SU-DHL-6 (cell line): Measurements from ENCODE around the gene AGO3.

Experiments used
- H2AFZ ChIP-seq: fragments of 200-600 bp; sonication (generic); 2 replicates; pipeline ENCODE4 v1.6.1; 2014; ENCODE audit warnings: low read depth, mild to moderate bottlenecking, moderate library complexity, mixed read lengths, antibody characterized with exemption, low read length; ENCODE audit not compliant: severe bottlenecking
- H3F3A ChIP-seq: fragments of 200-600 bp; shearing (Covaris generic); 2 replicates; pipeline ENCODE4 v1.6.0; 2016; ENCODE audit warnings: antibody characterized with exemption, mild to moderate bottlenecking; ENCODE audit not compliant: insufficient read depth
- H3K27ac ChIP-seq: fragments of 200-600 bp; sonication (generic); 2 replicates; pipeline ENCODE4 v1.5.1; 2016; ENCODE audit warnings: low read depth, mild to moderate bottlenecking, low read length, moderate library complexity, mixed read lengths
- H3K27me3 ChIP-seq: fragments of 200-600 bp; sonication (generic), shearing (Covaris generic); 2 replicates; pipeline ENCODE4 v1.6.0; 2014; ENCODE audit warnings: mild to moderate bottlenecking, low read length
- H3K36me3 ChIP-seq: fragments of 200-600 bp; sonication (generic); 2 replicates; pipeline ENCODE4 v1.6.1; 2014; ENCODE audit warnings: mild to moderate bottlenecking, low read length, mixed read lengths
- H3K4me2 ChIP-seq: fragments of 300-600, 200-600 bp; shearing (Covaris generic), sonication (generic); 2 replicates; pipeline ENCODE4 v1.6.0; 2014; ENCODE audit warnings: low read length, low read depth, mild to moderate bottlenecking; ENCODE audit not compliant: poor library complexity, severe bottlenecking
- H3K4me3 ChIP-seq: fragments of 200-600 bp; sonication (generic); 2 replicates; pipeline ENCODE4 v1.5.1; 2014; ENCODE audit warnings: antibody characterized with exemption, low read length, mild to moderate bottlenecking, mixed read lengths; ENCODE audit not compliant: insufficient read depth, poor library complexity, severe bottlenecking
- H3K79me2 ChIP-seq: fragments of 200-600 bp; sonication (generic); 2 replicates; pipeline ENCODE4 v1.6.1; 2014; ENCODE audit warnings: mild to moderate bottlenecking, low read length, moderate library complexity; ENCODE audit not compliant: insufficient read depth
- H3K9ac ChIP-seq: fragments of 200-600 bp; sonication (generic); 2 replicates; pipeline ENCODE4 v1.7.0; 2014; ENCODE audit warnings: mild to moderate bottlenecking, low read length
- H3K9me2 ChIP-seq: fragments of 200-600 bp; sonication (generic); replicated peaks from 2 replicates; pipeline ENCODE4 v1.6.1; 2014; ENCODE audit warnings: low read length; ENCODE audit not compliant: insufficient read depth
- H3K9me3 ChIP-seq: fragments of 200-600 bp; sonication (generic); 2 replicates; pipeline ENCODE4 v1.6.1; 2014; ENCODE audit warnings: low read length, mixed read lengths; ENCODE audit not compliant: insufficient read depth
- H4K20me1 ChIP-seq: fragments of 200-600 bp; sonication (generic); 2 replicates; pipeline ENCODE4 v1.6.1; 2014; ENCODE audit warnings: low read depth, mild to moderate bottlenecking, antibody characterized with exemption, low read length, moderate library complexity, mixed read lengths
- EZH2phosphoT487 ChIP-seq: fragments of 200-600 bp; sonication (generic), shearing (Covaris generic); conservative IDR thresholded peaks from 2 replicates; pipeline ENCODE4 v1.6.1; 2018; ENCODE audit warnings: mild to moderate bottlenecking, antibody characterized with exemption, low read length, moderate library complexity, mixed read lengths
- TF ChIP-seq, protein P1 (sequence below): fragments of 200-600 bp; sonication (generic); IDR thresholded peaks from one replicate; pipeline ENCODE4 v1.5.1; 2017; ENCODE audit warnings: antibody characterized with exemption, mild to moderate bottlenecking, low read length, moderate library complexity; ENCODE audit not compliant: insufficient read depth, poor library complexity, severe bottlenecking

AGO3 gene

DNA sequence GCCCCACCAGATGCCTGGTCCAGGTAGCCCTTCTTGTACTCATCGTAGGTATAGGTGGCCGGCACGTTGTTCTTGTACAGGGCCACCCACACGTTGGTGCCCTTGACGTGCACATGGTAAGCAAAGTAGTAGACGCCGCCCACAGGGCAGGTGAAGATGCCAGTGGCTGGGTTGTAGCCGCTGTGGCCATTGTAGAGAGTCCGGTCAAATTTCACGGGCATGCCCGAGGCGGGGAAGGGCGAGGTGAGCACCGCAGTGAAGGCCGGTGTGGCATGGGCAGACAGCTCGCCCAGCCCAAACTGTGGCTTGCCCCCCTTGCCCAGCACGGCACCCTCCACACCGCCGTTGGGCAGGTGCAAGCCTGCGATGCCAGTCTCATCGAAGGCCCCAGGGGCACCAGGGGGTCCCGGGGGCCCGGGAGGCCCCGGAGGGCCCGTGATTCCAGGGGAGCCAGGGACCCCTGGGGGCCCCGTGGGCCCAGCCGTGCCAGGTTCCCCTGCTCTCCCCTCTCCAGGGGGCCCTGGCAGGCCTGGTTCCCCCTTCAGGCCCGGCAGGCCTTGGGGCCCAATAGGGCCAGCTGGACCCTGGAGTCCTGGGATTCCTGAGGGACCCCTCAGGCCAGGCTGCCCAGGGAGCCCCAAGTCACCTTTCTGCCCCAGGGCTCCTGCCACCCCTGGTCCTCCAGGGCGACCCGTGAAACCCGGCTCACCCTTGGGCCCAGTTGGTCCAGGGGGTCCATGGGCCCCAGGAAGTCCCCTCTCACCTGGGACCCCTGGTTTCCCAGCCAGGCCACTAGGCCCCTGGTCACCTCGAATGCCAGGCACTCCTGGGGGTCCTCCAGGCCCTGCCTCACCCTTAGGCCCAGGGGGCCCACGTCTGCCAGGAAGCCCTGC lies 167.0 kb downstream of the AGO3 start:
- H3K9me3 ChIP-seq, result no peaks in the 10 kb centered on the region
- no peaks in the 10 kb centered on the region for H3K79me2 ChIP-seq
- no peak overlapping the region for H3K9ac ChIP-seq
- no peaks in the 10 kb centered on the region for H3K27me3 ChIP-seq
- H3K36me3 ChIP-seq, result no peaks in the 10 kb centered on the region
- H2AFZ ChIP-seq, result no peak overlapping the region
- H4K20me1 ChIP-seq, result no peaks in the 10 kb centered on the region
- H3F3A ChIP-seq, result no peaks in the 10 kb centered on the region
- H3K4me3 ChIP-seq, result no peak overlapping the region
- TF ChIP-seq, protein P1, sequence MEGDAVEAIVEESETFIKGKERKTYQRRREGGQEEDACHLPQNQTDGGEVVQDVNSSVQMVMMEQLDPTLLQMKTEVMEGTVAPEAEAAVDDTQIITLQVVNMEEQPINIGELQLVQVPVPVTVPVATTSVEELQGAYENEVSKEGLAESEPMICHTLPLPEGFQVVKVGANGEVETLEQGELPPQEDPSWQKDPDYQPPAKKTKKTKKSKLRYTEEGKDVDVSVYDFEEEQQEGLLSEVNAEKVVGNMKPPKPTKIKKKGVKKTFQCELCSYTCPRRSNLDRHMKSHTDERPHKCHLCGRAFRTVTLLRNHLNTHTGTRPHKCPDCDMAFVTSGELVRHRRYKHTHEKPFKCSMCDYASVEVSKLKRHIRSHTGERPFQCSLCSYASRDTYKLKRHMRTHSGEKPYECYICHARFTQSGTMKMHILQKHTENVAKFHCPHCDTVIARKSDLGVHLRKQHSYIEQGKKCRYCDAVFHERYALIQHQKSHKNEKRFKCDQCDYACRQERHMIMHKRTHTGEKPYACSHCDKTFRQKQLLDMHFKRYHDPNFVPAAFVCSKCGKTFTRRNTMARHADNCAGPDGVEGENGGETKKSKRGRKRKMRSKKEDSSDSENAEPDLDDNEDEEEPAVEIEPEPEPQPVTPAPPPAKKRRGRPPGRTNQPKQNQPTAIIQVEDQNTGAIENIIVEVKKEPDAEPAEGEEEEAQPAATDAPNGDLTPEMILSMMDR, result no peak
- TF ChIP-seq EZH2phosphoT487, result no peak
- no peak overlapping the region for H3K27ac ChIP-seq
- no peaks in the 10 kb centered on the region for H3K9me2 ChIP-seq
- H3K4me2 ChIP-seq, result no peak overlapping the region

DNA sequence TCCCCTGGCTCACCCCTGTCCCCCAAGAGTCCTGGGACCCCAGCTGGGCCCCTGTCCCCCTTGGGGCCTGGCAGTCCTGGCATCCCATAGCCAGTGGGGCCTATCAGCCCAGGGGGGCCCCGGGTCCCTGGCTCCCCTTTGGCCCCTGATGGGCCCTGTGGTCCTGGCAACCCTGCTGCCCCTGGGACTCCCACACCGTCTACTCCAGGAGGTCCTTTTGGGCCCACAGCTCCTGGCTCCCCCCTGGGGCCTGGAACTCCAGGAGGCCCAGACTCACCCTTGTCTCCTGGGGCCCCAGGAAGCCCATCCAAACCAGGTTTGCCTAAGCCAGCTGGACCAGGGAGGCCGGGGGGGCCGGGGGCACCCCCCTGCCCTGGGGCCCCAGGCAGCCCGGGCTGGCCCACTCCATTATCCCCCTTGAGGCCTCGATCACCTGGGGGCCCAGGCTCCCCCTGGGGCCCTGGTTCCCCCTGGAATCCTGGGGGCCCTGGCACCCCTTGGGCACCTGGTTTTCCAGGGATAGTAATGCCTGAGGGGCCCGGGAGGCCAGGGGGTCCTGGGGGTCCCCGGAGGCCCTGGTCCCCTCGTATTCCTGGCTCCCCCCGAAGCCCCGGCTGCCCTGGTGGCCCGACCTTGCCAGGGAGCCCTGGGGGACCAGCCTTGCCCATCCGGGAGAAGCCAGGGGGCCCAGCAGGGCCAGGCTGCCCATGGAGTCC lies 167.9 kb downstream of the AGO3 start:
- H3F3A ChIP-seq, result no peaks in the 10 kb centered on the region
- H2AFZ ChIP-seq, result no peak overlapping the region
- no peaks in the 10 kb centered on the region for H4K20me1 ChIP-seq
- H3K4me3 ChIP-seq, result no peak overlapping the region
- H3K9me3 ChIP-seq, result no peaks in the 10 kb centered on the region
- no peak overlapping the region for H3K4me2 ChIP-seq
- TF ChIP-seq, protein P1, result no peak
- no peak for TF ChIP-seq EZH2phosphoT487
- H3K79me2 ChIP-seq, result no peaks in the 10 kb centered on the region
- no peak overlapping the region for H3K27ac ChIP-seq
- H3K9me2 ChIP-seq, result no peaks in the 10 kb centered on the region
- no peak overlapping the region for H3K9ac ChIP-seq
- no peaks in the 10 kb centered on the region for H3K27me3 ChIP-seq
- no peaks in the 10 kb centered on the region for H3K36me3 ChIP-seq

DNA sequence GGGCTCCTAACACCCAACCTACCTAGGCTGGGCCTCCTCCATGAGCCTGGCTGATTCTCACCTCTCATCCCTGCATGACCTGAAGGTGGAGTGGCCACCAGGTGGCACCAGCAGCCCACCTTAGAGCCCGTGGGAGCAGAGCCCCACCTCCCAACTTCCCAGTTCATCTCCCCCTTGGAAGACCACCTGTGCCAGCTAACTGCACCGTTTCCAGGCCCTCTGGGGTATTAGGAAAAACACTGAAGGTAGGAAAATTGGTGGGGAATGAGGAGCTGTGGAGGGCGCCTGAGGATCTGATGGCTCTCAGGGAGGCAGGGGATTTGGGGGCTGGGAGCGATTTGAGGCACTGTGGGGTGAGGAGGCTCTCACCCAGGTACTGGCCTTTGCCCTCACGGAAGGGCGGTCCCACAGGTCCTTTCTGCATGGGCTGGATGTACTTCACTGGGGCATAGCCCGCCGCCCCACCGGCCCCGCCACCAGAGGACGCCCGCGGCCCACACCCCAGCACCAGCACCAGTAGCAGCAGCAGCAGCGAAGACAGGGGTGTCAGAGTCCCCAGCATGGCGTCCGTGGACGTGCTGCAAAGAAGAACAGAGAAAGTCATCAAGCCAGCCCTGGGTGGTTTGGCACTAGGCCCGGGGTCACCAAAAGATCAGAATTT lies 168.9 kb downstream of the AGO3 start:
- no peaks in the 10 kb centered on the region for H3F3A ChIP-seq
- H3K36me3 ChIP-seq, result no peaks in the 10 kb centered on the region
- H3K4me2 ChIP-seq, result no peak overlapping the region
- no peaks in the 10 kb centered on the region for H3K79me2 ChIP-seq
- H4K20me1 ChIP-seq, result no peaks in the 10 kb centered on the region
- TF ChIP-seq EZH2phosphoT487, result no peak
- TF ChIP-seq, protein P1, result peak; percentile 80
- no peak overlapping the region for H3K4me3 ChIP-seq
- H3K9me3 ChIP-seq, result no peaks in the 10 kb centered on the region
- H3K27me3 ChIP-seq, result no peaks in the 10 kb centered on the region
- H3K27ac ChIP-seq, result no peak overlapping the region
- no peaks in the 10 kb centered on the region for H3K9me2 ChIP-seq
- H2AFZ ChIP-seq, result peak overlapping the region; percentile 73
- no peak overlapping the region for H3K9ac ChIP-seq
